Urinary bladder (tissue), 4 donors: ENCODE data around the gene MYO1D. TPM values are rescaled to one million over a fixed set of nuclear protein-coding genes. Genes with fewer than 3 reads are reported as not detected.

ENCODE experiments used
- DNase-seq: peaks from one replicate; pipeline ENCODE4 v3.0.0-alpha.2; 2015; ENCODE audit errors: extremely low spot score
- H3K27ac ChIP-seq: one replicate; pipeline ENCODE4 v1.5.1; 2013; ENCODE audit warnings: low read depth, mild to moderate bottlenecking, moderate library complexity
- H3K36me3 ChIP-seq: one replicate; pipeline ENCODE4 v1.6.1; 2013; ENCODE audit warnings: mild to moderate bottlenecking, moderate library complexity; ENCODE audit not compliant: insufficient read depth
- H3K4me1 ChIP-seq: one replicate; pipeline ENCODE4 v1.6.1; 2013; ENCODE audit warnings: mild to moderate bottlenecking, moderate library complexity; ENCODE audit not compliant: insufficient read depth
- H3K4me3 ChIP-seq: one replicate; pipeline ENCODE4 v1.5.1; 2013; ENCODE audit warnings: low read depth, low read length
- WGBS: extraction: QIAGEN DNeasy Blood & Tissue Kit; methylation state at CpG from one replicate; pipeline ENCODE4 v1.1.7; 2013; 5-methylcytosine and 5-hydroxymethylcytosine counted together
- polyA plus RNA-seq: library from polyadenylated mRNA; stranded (reverse); fragments of 200-250 nt; gene quantifications from one replicate; pipeline ENCODE4 v1.2.3, GENCODE V29; 2013
- total RNA-seq: library from RNA; depleted of rRNA; stranded (reverse); fragments of >200 nt; gene quantifications from one replicate; pipeline ENCODE4 v1.2.3, GENCODE V29; 2014
- donor health status: healthy with polysubstance abuse.
- donor health status: healthy.

The MYO1D gene
- total and polyA plus RNA-seq, 2 donors: 18.7 to 31.7 TPM

- H3K4me3 ChIP-seq: no peak overlapping the region
- 91% methylated on average over 3 of the region's 3 CpGs for WGBS
- no peak for DNase-seq
- peaks cover 1% of the 10 kb centered on the region for H3K4me1 ChIP-seq
- no peaks in the 10 kb centered on the region for H3K36me3 ChIP-seq
- H3K27ac ChIP-seq: no peak overlapping the region
These were observed 63.9 kb downstream of the MYO1D start for GRCh38 chr17:32813021-32813420.

DNA sequence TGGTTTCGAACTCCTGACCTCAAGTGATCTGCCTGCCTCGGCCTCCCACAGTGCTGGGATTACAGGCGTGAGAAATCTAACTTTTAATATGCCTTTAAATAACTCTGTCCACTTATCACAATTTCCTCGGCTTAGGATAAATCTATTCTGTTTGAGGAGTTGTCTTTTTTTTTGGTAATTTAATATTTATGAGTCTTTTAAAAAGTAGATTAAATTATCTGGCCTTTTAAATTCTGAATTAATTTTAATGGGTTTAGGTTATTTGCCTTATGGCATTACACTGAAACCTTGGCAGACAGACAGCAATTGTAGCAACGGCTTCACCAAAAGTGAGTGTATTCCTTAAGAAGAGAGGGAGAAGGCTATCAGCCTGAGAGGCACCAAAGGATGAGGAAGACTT, 66.2 kb downstream of the MYO1D start:
- WGBS: 70% methylated on average over 5 of the region's 5 CpGs
- DNase-seq: no peak
- H3K27ac ChIP-seq: no peak overlapping the region
- no peak overlapping the region for H3K4me3 ChIP-seq
- H3K4me1 ChIP-seq: peaks cover 1% of the 10 kb centered on the region
- H3K36me3 ChIP-seq: no peaks in the 10 kb centered on the region

DNA sequence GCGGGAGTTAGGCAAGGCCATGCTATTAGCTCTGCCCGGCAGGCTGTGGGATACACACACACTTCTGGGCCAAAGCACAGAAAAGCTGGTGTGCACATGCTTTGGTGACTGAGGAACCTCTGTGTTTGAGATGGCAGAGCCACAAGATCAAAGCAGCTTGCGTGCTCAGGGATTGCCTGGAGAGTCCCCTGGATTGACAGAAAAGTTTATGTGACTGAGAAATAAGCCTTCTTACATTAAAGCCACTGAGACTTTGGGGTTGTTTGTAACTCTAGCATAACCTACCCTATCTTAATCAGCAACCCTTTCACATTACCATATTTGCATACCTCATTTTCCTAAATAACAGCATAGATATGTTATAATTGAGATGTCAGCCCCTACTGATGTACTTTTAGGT, 69.3 kb downstream of the MYO1D start:
- no peak overlapping the region for H3K4me3 ChIP-seq
- no peaks in the 10 kb centered on the region for H3K36me3 ChIP-seq
- WGBS: 76% methylated on average over 3 of the region's 3 CpGs
- no peaks in the 10 kb centered on the region for H3K4me1 ChIP-seq
- DNase-seq: no peak
- no peak overlapping the region for H3K27ac ChIP-seq

GRCh38 chr17:32806646-32807045, 70.3 kb downstream of the MYO1D start:
- WGBS: 76% methylated on average over 2 of the region's 2 CpGs
- Histone ChIP-seq H3K4me3 (no peak overlapping the region), H3K4me1 (no peaks in the 10 kb centered on the region), H3K27ac (no peak overlapping the region), H3K36me3 (no peaks in the 10 kb centered on the region)
- no peak for DNase-seq

GRCh38 chr17:32805029-32805976, 71.6 kb downstream of the MYO1D start:
- H3K4me1 ChIP-seq: no peaks in the 10 kb centered on the region
- no peak for DNase-seq
- 71% methylated on average over 5 of the region's 5 CpGs for WGBS
- H3K4me3 ChIP-seq: no peak overlapping the region
- H3K27ac ChIP-seq: no peak overlapping the region
- H3K36me3 ChIP-seq: no peaks in the 10 kb centered on the region

GRCh38 chr17:32803544-32803943, 73.4 kb downstream of the MYO1D start:
- Histone ChIP-seq H3K36me3 (no peaks in the 10 kb centered on the region), H3K4me3 (no peak overlapping the region), H3K27ac (no peak overlapping the region), H3K4me1 (no peaks in the 10 kb centered on the region)
- 75% methylated on average over 2 of the region's 2 CpGs for WGBS
- no peak for DNase-seq

GRCh38 chr17:32802306-32802705, 74.6 kb downstream of the MYO1D start:
- H3K4me3 ChIP-seq: no peak overlapping the region
- DNase-seq: no peak
- H3K4me1 ChIP-seq: no peaks in the 10 kb centered on the region
- H3K27ac ChIP-seq: no peak overlapping the region
- H3K36me3 ChIP-seq: no peaks in the 10 kb centered on the region

GRCh38 chr17:32801641-32802040, 75.3 kb downstream of the MYO1D start:
- Histone ChIP-seq H3K27ac (no peak overlapping the region), H3K36me3 (no peaks in the 10 kb centered on the region), H3K4me3 (no peak overlapping the region), H3K4me1 (no peaks in the 10 kb centered on the region)
- no peak for DNase-seq
- 51% methylated on average over 2 of the region's 2 CpGs for WGBS

DNA sequence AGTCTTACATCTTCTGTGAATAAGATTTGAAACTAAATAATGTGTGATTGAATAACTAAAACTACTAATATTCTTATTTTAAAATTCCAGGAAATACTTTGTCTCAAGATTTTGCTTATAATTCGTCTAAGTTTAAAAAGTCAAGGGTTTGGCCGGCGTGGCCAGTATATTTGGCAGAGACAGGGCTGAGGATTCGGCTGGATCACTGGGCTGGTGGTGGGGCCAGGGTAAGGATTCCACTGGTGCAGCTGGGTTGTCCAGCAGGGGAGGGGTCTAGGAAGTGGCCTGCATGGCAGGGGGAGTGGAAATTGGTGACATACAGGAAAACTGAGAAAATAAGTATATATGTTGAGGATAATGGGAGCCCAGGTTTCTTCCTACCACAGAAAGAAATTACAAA, 75.7 kb downstream of the MYO1D start:
- WGBS: 52% methylated on average over 4 of the region's 4 CpGs
- H3K4me1 ChIP-seq: no peaks in the 10 kb centered on the region
- no peak for DNase-seq
- H3K36me3 ChIP-seq: no peaks in the 10 kb centered on the region
- no peak overlapping the region for H3K4me3 ChIP-seq
- H3K27ac ChIP-seq: no peak overlapping the region

GRCh38 chr17:32798938-32799337, 78.0 kb downstream of the MYO1D start:
- Histone ChIP-seq H3K27ac (no peak overlapping the region), H3K4me1 (no peaks in the 10 kb centered on the region), H3K36me3 (no peaks in the 10 kb centered on the region), H3K4me3 (no peak overlapping the region)
- no peak for DNase-seq
- 84% methylated on average over 1 of the region's 1 CpG for WGBS

DNA sequence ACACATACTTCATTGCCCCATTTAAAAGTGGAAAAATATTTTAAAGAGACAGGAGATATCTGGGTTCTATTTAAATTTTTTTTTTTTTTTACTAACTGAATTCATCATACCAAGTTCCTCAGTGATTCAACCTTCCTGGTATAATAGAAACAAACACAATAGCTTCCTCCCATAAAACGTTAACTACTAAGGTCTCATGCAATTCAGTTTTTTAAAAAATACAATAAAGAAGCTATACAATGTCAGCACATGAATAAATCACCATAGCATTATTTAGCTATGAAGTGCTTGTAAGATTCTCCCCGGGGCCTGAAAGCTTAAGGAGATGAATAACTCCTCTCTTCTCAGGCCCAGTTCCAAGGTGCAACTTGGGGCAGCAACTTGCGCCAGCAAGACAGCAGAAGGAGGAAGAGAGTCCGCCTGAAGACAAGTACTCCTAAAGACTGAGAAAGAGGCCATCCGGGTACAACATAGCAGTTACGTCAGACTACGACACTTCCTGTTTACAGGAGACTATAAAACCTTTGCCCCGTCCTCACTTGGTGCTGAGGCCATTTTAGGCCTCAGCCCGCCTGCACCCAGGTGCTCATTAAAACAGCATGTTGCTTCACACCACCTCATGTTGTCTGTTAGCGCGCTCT, 81.5 kb downstream of the MYO1D start:
- DNase-seq: no peak
- no peaks in the 10 kb centered on the region for H3K4me1 ChIP-seq
- no peaks in the 10 kb centered on the region for H3K36me3 ChIP-seq
- H3K27ac ChIP-seq: no peak overlapping the region
- no peak overlapping the region for H3K4me3 ChIP-seq
- 71% methylated on average over 11 of the region's 11 CpGs for WGBS

- Histone ChIP-seq H3K36me3 (no peaks in the 10 kb centered on the region), H3K4me1 (no peaks in the 10 kb centered on the region), H3K27ac (no peak overlapping the region), H3K4me3 (no peak overlapping the region)
- WGBS: 90% methylated on average over 7 of the region's 7 CpGs
- DNase-seq: no peak
These were observed 82.2 kb downstream of the MYO1D start for GRCh38 chr17:32794533-32795246.

DNA sequence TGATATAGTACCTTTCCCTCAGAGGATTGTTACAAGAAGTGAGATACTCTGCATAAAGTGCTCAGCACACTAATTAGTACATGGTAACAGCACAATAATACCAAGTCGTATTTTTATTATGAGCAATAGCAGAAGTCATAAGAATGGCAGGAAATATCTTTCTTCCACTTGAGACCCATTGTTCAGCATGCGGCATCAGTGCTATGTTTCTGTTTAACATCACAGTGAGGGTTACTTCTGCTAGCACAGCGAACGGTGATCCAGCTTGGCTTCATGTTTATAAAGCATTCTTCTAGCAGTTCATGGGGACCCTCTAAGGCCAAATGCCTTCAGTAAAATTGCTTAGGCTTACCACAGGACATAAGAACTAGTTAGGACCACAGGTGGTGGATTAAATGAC, 83.1 kb downstream of the MYO1D start:
- DNase-seq: no peak
- H3K27ac ChIP-seq: no peak overlapping the region
- WGBS: 61% methylated on average over 4 of the region's 4 CpGs
- no peak overlapping the region for H3K4me3 ChIP-seq
- no peaks in the 10 kb centered on the region for H3K36me3 ChIP-seq
- no peaks in the 10 kb centered on the region for H3K4me1 ChIP-seq

DNA sequence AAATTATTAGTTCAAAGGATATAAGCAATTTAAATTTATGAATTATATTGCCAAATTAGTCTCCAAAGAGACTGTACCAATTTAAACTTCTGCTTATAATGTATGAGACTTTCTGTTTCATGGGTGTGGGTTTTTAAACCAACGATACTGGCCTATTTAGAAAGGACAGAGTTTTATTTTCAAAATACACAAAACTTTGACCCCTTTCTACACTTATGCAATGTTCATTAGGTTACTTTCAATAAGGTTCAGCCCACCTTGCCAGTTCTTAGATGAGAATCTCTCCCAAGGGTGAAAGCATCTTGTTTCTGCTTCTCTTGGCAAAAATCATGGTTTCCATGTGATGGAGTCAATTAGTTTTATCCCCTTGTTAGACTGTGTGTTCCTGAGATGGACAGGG, 84.7 kb downstream of the MYO1D start:
- Histone ChIP-seq H3K36me3 (no peaks in the 10 kb centered on the region), H3K27ac (no peak overlapping the region), H3K4me3 (no peak overlapping the region), H3K4me1 (no peaks in the 10 kb centered on the region)
- 93% methylated on average over 1 of the region's 1 CpG for WGBS
- no peak for DNase-seq
